ENCODE measurements around the gene TMEM109.

The TMEM109 gene, protein sequence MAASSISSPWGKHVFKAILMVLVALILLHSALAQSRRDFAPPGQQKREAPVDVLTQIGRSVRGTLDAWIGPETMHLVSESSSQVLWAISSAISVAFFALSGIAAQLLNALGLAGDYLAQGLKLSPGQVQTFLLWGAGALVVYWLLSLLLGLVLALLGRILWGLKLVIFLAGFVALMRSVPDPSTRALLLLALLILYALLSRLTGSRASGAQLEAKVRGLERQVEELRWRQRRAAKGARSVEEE

DNA sequence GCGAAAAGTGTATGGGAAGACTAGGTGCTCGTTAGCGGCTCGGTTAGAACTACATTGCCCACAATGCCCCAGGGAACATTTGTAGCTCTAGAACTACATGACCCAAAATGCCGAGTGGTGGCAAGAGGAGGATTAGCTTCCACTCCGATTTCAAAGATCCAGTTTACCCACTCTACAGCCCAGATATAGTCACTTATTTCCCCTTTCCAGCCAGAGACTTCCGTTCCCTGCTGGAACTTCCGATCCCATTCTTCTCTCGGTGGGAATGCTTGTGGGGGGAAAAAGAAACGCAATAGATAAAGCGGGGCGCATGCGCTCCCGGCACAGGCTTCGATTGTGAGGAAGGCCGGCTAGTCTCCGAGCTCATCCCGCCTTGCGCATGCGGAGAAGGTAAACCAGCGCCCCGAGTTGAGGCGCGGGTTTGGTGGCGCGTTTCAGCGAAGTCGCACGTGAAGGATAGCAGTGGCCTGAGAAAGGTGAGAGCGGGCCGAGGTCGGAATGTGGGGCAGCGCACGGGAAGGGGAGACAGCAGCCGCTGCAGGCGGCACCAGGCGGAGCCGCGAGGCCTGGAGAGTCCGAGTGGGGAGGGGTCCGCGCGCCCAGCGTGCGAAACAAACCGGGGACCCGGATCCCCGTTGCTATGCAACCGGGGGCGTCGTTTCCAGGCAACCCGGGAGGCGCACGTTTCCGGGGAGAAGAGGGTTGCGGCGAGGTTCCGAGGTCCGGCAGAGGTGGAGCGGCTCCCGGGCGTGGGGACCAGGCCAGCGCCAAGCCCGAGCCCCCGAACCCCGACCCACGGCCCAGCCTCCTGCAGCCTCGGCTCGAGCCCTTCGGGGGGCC, at the start of gene TMEM109:
Gene TMEM109, plus strand, starts transcription at position 366 of the 840 bp plus-strand sequence. CDS start 5,536 bp downstream, outside the sequence.
- DNase-seq, result peak; percentile 88

DNA sequence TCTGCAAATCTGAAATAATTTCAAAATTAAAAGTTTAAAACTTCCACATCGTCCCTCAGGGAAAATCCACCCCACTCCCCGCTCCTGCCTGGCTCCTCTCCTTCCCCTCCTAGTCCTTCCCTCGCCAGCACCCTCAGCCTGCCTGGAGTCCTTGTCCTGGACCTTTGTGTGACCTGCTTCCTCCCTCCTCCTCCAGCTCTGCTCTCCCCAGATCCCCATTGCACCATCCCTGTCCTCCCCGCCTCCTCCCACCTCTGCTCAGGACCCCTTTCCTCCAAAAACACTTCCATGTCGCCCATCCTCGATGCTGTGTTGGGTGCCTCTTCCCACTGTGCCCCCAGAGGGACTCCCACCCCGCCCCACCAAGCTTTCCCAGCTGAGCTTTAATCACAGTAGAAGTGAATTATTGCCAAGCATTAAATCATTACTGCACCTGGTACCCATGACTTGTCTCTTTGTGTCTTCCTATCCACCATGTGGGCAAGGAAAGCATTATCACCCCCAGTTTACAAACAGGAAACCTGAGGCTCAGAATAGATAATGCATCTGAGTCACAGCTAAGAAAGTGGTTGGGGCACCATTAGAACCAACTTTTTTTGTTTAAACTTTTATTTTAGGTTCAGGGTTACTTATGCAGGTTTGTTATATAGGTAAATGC, 49.0 kb upstream of the TMEM109 start:
- no peak for DNase-seq

DNA sequence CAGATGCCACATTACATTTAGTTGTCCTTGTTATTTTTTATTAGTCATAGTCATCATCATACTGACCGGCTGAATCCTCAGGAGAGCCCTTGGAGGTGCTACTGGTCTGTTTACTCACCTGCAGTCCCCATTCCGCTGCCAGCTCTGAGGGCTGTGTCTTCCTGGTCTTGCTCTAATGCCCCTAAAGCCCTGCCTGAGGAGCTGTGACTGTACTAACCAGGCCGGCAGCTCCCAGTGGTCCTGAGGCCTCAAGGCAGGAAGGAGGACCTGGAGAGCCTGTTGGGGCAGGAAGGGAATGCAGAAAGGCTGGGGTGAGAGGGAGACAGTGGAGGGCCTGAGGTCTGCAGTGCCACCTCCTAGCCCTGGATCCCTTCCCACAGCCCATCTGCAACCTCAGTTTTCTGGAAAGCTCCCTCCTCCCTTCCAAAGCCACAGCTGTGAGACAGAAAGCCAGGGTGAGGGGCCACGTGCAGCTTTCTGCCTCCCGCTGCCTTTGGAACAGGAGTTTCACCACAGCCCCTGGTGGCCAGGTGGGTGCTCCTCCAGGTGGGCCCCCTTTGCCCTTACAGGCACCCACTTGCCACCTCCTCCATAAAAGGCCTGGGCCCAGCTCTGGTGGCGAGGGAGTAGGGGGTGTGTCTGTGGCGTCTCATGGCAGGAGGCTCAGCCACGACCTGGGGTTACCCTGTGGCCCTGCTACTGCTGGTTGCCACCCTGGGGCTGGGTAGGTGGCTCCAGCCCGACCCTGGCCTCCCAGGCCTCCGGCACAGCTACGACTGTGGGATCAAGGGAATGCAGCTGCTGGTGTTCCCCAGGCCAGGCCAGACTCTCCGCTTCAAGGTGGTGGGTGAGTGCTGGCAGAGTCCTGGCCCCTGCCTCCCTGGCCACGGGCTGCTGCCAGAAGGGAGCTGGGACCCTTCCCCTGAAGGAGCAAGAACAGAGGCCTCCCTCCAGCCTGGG, 46.8 kb upstream of the TMEM109 start, which contains the start of gene ZP1:
Gene ZP1, plus strand, starts transcription at position 632 of the 960 bp plus-strand sequence. Its CDS starts 20 bp downstream, at position 652.
- DNase-seq, result no peak

DNA sequence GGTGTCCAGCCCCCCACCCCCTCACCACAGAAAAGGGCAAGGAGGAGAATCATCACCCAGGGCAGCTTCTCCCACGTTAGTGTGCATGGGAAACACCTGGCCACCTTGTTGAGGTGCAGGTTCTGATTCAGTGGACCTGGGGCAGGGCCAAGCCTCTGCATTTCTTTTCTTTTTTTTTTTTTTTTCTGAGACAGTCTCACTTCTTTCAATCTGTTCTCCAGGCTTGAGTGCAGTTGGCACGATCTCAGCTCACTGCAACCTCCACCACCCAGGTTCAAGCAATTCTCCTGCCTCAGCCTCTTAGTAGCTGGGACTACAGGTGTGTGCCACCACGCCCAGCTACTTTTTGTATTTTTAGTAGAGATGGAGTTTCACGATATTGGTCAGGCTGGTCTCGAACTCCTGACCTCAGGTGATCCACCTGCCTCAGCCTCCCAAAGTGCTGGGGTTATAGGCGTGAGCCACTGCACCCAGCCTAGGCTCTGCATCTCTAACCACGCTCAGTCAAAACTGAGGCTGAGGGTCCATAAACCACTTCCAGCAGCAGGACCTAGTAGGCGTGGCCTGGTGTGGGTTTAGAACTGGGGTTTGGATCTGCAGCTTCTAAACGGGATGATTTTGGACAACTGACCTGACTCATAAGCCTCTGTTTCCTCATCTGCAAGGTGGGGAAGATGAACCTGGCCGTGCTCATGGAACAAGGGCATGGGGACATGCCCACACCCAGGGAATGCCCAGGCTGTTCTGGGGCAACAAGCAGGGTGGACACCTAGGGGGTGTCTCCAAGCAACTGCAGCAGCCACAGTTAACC, 45.9 kb upstream of the TMEM109 start:
- no peak for DNase-seq

DNA sequence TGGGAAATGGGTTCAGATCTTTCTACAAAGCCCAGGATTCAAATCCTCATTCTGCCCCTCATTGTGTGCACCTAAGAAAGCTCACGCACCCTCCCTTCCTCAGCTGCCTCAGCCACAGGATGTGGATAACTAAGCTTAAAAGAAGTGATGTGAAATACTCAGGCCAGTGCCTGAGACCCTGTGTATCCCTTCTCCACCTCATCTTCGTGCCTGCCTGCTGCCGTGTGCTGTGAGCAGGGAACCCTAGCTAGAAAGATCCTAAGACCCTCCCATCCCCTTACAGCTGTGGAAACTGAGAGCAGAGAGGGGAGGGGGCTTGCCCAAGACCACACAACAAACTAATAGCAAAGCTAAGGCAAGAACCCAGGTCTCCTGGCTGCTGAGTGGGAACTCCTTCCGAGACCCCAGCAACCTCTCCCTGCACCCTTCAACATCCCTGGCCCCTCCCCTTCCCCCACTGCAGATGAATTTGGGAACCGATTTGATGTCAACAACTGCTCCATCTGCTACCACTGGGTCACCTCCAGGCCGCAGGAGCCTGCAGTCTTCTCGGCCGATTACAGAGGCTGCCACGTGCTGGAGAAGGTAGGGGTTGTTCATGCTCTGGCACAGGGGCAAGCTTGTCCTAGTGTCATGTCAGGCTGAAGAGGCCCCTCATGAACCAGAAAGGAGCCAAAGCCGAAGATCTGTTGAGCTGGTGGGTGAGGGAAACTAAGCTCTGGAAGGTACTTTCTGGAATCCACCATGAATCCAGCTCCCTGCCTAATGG, 45.1 kb upstream of the TMEM109 start:
- DNase-seq, result no peak

DNA sequence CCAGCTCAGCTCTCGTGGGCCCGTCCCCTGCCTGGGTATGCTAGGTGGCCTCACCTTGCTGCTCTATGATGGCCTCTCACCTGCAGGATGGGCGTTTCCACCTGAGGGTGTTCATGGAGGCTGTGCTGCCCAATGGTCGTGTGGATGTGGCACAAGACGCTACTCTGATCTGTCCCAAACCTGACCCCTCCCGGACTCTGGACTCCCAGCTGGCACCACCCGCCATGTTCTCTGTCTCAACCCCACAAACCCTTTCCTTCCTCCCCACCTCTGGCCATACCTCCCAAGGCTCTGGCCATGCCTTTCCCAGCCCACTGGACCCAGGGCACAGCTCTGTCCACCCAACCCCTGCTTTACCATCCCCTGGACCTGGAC, 44.5 kb upstream of the TMEM109 start:
- DNase-seq, result no peak

DNA sequence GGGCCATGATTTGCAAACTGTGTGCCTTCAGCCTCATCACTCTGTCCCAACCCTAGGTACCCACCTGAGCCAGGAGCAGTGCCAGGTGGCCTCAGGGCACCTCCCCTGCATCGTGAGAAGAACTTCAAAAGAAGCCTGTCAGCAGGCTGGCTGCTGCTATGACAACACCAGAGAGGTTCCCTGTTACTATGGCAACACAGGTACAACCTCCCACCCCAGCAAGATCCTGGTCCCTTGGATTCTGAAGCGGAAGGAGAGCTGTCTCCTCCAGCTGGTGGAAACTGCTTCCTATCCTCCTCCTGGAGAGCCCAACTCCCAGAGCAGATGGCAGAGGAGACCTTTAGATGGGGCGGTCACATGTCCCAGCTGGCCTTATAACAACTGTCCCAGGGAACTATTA, 43.7 kb upstream of the TMEM109 start:
- DNase-seq, result no peak

DNA sequence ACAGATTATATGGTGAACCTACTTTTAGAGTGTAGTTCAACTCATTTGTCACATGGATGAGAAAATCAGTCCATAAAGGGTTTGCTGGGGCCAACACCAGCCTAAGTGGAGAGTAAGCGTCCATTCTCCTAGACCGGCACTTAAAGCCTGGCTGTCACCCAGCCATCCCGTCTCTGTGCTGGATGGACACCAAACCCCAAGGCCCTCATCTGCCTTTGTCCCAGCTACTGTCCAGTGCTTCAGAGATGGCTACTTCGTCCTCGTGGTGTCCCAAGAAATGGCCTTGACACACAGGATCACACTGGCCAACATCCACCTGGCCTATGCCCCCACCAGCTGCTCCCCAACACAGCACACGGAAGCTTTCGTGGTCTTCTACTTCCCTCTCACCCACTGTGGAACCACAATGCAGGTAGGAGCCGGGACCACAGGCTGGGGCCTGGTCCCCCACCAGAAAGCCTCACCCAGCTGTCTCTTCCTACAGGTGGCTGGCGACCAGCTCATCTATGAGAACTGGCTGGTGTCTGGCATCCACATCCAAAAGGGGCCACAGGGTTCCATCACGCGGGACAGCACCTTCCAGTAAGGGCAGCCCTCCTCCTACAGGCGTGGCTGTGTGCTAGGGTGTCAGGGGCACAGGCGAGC, 43.1 kb upstream of the TMEM109 start:
- no peak for DNase-seq

DNA sequence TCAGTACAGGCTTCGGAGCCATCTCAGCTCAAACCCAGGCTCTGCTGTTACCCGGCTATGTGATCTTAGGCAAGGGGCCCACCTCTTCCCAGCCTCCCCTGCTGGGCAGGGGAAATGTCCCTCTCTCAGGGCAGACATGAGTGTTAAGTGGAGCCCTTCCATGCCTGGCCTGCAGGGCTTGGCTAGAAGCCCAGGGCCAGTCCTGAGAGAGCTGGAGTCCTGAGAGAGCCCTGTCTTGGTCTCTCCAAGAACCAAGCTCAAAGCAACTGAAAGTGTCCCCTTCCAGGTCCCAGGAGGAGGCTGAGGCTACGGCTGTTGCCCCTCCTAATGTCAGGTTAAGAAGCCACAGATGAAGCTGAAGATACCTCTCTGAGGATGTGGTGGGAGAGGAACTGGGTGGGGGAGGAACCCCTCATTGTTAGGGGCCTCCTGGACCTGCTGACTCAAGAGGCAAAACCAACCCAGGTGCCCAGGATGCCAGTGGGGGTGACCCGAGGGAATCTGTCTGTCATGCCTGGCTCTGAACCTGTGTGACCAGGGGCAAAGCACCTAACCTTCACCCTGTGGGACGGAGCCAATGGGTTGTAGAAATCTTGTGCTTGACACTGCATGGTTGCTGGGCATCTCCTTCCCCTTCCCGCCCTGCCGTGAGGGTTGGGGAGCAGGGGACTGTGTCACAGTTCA, 42.4 kb upstream of the TMEM109 start:
- DNase-seq, result no peak

DNA sequence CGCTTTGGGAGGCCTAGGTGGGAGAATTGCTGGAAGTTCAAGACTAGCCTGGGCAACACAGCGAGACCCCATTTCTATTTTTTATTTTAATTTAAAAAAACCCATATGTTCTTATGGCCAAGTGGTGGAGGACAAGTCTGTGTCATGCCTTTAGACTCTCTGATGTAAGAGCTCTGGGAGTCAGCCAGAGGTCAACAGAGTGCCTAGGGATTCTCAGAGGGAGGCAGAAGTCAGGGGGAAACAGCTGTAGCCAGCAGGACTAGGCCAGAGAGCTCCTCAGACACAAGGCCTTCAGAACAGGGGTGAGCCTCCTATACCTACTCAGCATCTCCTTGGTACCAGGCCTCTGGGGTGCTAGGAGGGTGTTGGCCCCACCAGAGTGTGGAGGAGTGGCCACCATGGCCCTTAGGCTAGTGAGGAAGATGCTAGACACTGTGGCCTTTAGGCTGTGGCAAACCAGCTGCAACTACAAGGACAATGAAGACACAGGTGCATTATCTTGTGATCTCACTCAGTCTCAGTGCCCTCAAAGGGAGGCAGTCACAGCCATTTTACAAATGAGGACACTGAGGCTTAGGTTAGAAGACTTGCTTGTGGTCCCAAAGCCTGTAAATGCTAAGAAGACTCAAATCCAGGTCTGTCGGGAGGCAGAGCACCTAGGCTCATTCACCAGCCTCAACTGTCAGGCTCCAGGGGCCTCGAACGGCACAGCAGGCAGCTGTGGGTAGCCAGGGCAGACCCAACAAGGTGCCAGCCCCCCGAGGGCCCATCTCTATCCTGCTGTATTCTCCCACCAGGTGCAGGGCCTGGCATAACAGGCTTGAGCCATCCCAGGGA, 41.6 kb upstream of the TMEM109 start:
- DNase-seq, result no peak

DNA sequence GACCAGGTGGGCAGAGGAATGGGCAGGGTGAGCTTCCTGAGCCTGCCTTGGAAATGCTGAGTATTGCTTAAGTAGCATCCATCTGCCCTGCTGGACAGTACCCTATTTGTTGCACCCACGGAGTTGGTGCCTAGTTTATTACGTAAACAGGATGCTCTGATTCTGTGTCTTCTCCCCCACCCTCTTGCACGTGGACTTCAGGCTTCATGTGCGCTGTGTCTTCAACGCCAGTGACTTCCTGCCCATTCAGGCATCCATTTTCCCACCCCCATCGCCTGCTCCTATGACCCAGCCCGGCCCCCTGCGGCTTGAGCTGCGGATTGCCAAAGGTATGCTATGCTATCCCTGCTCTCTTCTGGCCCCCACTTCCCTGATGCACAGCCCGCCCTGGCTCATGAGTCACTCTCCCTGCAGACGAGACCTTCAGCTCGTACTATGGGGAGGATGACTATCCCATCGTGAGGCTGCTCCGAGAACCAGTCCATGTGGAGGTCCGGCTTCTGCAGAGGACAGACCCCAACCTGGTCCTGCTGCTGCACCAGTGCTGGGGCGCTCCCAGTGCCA, 40.9 kb upstream of the TMEM109 start:
- no peak for DNase-seq

DNA sequence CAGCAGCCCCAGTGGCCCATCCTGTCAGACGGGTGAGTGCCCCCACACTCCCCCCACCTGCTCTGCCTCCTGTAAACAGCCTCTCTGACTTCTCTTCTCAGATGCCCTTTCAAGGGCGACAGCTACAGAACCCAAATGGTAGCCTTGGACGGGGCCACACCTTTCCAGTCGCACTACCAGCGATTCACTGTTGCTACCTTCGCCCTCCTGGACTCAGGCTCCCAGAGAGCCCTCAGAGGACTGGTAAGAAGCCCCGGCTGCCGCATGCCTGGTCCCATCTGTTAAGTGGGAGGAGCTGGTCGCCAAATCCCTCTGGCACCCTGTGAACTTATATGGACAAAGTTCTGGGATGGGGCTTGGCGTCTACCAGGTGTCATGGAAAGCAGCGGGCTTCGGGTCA, 40.4 kb upstream of the TMEM109 start:
- no peak for DNase-seq

DNA sequence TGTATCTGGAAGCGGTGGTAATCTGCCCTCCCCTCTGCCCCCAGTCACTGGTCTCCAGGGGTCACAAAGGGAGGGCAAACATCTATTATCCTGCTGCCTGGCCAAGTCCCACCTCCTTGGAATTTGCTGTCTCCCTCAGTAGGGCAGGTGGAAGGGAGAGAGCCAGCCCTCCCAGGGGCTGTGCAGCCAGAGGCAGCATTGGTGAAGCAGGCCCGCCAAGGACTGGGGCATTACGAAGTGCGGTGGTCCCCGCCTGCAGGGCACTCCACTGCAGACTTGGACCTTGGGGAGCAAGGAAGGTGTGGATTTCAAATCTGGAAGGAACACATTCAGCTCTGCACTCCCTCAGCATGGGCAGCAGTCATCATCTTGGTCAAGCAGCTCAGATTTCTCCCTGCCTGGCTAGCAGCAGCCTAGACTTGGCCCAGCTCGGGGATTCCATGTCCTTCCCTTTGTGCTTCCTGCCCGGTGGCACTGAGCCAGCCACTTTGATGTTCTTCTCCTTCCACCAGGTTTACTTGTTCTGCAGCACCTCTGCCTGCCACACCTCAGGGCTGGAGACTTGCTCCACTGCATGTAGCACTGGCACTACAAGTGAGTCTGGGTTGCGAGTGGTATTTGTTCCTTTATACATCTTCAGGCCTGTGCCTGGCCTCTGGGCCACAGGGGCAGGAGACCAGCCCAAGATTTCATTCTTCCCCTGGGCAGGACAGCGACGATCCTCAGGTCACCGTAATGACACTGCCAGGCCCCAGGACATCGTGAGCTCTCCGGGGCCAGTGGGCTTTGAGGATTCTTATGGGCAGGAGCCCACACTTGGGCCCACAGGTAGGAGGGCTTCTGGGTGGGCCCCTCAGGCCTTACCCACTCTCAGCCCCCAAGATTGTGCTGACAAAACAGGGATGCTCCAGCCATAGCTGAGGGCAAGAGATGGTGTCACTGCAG, 39.3 kb upstream of the TMEM109 start:
- no peak for DNase-seq

DNA sequence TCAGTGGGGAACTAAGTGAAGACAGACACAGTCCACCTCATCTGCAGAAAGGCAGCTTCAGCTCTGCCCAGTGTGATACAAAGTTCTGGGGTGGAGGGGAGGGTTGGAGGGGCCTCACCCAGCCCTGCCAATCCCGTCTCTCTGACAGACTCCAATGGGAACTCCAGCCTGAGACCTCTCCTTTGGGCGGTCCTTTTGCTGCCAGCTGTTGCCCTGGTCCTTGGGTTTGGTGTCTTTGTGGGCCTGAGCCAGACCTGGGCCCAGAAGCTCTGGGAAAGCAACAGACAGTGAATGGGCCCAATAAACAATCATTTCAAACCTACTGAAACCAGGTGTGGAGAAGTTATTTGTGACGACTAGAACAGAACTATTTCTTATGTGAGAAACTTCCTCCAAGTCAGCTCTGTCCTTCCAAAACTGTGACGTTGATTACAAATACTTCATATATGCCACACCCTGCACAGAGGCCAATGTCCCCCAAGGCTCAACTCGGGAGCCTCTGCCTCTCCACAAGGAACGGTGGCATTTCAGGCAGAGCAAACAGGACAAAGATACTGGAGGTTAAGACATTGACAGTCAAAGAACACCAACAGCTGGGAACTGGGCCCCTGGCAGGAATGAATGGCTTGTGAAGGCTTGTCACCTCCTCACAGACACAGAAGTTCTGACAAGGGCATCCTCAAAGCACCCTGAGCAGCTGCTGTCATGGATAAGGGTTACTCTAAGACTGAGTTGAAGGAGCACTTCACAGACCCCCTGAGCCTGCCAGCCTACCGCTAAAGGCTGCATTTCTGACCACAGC, 38.4 kb upstream of the TMEM109 start:
- no peak for DNase-seq

DNA sequence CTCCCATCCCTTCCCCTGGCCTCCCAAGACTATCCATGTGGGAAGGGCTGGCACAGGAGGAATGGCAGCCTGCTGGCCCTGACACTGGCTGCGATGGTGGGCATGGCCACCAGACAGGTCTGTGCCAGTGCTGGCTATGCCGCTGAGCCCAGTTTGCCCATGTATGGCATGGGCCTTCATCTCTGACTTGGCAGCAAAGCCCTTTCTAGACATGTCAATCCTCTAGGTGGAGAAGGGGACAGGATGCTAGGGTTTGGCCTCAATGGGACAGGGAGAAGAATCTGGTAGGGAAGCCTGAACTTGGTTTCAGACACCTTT, 37.8 kb upstream of the TMEM109 start:
- DNase-seq, result no peak
